Stimulated activated CD4-positive, alpha-beta T cell treated with anti-CD3 and anti-CD28 coated beads, Interleukin-4, amount 100 ng/mL, for 48 hours (primary cell): ENCODE results near the gene TFG.

Source experiments
- DNase-seq, 2 donors: peaks; one replicate each; pipeline ENCODE4 v3.0.0-alpha.2; 2020; ENCODE audit warnings: low read depth in 2 of 2

The TFG gene

DNA sequence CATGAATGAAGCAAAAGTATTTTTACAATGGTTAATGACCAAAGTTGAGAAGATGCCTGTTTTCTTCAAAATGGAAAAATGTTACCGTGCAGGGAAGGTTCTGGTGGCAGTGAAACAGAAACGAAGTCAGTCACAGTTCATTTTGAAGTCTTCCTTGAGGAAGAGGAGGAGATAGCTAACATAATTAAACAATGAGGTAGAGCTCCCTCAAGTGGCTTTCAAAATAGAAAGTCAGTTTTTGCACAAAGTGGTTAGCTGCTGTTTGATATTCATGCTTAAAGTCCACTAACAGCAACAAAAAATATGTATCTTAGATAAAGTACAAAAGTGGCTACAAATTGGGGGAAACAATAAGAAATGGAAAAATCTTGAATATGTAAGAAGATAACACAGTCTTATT lies 87.3 kb downstream of the TFG start:
- DNase-seq = no peak

DNA sequence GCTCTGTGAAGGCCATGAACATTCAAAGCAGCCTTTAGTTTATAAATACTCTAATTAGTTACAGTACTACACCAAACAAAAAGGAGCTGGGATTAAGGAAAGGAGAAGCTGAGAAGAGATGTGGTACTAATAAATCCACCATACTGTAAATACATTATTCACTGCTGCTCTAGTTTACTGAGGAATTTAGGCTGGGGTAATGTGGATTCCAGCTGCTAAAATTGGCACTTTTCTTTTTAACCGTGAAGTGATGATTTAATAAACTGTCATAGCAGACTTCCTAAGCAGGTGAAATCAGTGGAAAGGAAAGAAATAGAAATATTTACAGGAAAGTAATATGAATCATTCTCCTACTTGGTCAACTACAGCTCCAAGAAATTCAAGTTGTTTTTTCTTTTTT lies 88.7 kb downstream of the TFG start:
- no peak for DNase-seq
